CD4-positive, alpha-beta T cell (primary cell): ENCODE measurements around the gene TESK1. TPM values are rescaled to one million over a fixed set of nuclear protein-coding genes. Genes with fewer than 3 reads are reported as not detected.

Experiments
- microRNA-seq: library from miRNA; unstranded; fragments of <30 nt; microRNA quantifications from one replicate; pipeline ENCODE4 v1.2.0, GENCODE V29; 2021; ENCODE audit warnings: borderline microRNAs expressed, borderline replicate concordance
- total RNA-seq, 174 experiments: library from RNA in 2 of 174; stranded (reverse) in 2 of 174; gene quantifications; one replicate each; pipeline ENCODE4 v1.2.3 and lab custom pipeline; 2021 to 2026

TESK1 gene
- total RNA-seq, 2 experiments from 2014 or later, result 18.5 to 18.6 TPM

Small RNA genes lying within 50 kb of the gene (microRNA-seq; reads per million reads assigned to microRNA genes)
- gene MIR4667, result 0.61 reads per million

Other genes starting within 250 kb of the TESK1 start
- gene RUSC2, start 115.2 kb upstream of the TESK1 start, total RNA-seq, result 1 to 10 TPM; 1.6 to 1.8 TPM
- gene CD72, start 13.2 kb downstream of the TESK1 start, total RNA-seq, result 1 to 10 TPM; 2.3 to 3.6 TPM
- gene SIT1, start 45.7 kb downstream of the TESK1 start, total RNA-seq, result 10 to 100 TPM; 18.4 to 19.2 TPM
- gene RMRP, start 52.8 kb downstream of the TESK1 start, total RNA-seq, result over 10,000 TPM; 14,857 to 24,615 TPM
- gene CCDC107, start 53.0 kb downstream of the TESK1 start, total RNA-seq, result 10 to 100 TPM; 10.2 TPM
- under 1 TPM; 0.08 to 0.17 TPM for gene ARHGEF39, start 59.9 kb downstream of the TESK1 start, total RNA-seq
- not detected for gene CA9, start 68.7 kb downstream of the TESK1 start, total RNA-seq
- 10 to 100 TPM; 63.1 to 63.5 TPM for gene TPM2, start 84.7 kb downstream of the TESK1 start, total RNA-seq
- gene TLN1, start 126.9 kb downstream of the TESK1 start, total RNA-seq, result 100 to 1,000 TPM; 149 to 151 TPM
- gene CREB3, start 127.4 kb downstream of the TESK1 start, total RNA-seq, result 10 to 100 TPM; 13.7 to 15.4 TPM
- gene GBA2, start 144.0 kb downstream of the TESK1 start, total RNA-seq, result 10 to 100 TPM; 17.3 to 18.6 TPM
- 10 to 100 TPM; 12.6 to 13.1 TPM for gene RGP1, start 144.0 kb downstream of the TESK1 start, total RNA-seq
- not detected for gene MSMP, start 149.0 kb downstream of the TESK1 start, total RNA-seq
- gene NPR2, start 186.3 kb downstream of the TESK1 start, total RNA-seq, result 1 to 10 TPM; 1.2 to 4.2 TPM
- gene SPAG8, start 207.0 kb downstream of the TESK1 start, total RNA-seq, result 1 to 10 TPM in 1 of 2 experiments, under 1 TPM in 1; 0.81 to 1.3 TPM
- 10 to 100 TPM; 10.9 to 12.6 TPM for gene HINT2, start 209.8 kb downstream of the TESK1 start, total RNA-seq
- gene FAM221B, start 223.5 kb downstream of the TESK1 start, total RNA-seq, result not detected
- gene TMEM8B, start 224.0 kb downstream of the TESK1 start, total RNA-seq, result 1 to 10 TPM; 8.9 to 9.6 TPM